GM21360 (cell line): Measurements from ENCODE around the gene OR10T2.
"Not testable (repeated sequence)": the region's sequence is repeated elsewhere in the genome, so short reads cannot be mapped to it uniquely, and the experiment has no call there.

ENCODE experiments used
- ATAC-seq: cut with Tn5 transposase; IDR thresholded peaks from one replicate; pipeline ENCODE4 v1.9.1; 2021; ENCODE audit warnings: mild to moderate bottlenecking, moderate library complexity; ENCODE audit not compliant: unreplicated experiment

Gene OR10T2

DNA sequence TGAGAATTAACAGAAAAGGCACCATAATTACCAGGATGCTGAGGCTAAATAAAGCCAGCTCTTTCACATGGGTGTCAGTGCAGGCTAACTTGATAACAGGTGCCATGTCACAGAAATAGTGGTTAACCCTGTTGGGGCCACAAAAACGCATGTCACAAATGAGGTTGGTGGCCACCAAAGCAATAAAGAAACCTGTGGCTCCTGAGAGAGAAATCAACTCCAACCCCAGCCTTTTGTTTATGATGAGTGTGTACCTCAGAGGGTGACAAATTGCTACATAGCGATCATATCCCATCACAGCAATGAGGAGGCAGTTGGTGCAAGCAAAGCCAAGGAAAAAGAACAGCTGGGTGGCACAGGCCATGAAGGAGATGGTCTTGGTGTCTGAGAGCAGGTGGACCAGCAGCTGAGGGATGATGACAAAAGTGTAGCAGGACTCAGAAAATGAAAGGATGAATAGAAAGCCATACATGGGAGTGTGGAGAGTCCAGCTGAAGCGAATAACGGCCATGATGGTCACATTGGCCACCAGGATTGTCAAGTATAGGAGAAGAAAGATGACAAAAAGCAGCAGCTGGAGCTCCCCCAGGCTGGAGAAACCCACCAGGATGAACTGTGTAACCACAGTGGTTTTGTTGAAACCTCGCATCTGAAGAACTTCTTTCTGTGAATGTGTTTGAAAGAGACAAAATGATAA, at the start of gene OR10T2:
OR10T2 (minus strand) TSS at position 649 of the 697 bp plus-strand sequence; CDS start at position 649, 0 bp downstream.
- ATAC-seq = no peak

DNA sequence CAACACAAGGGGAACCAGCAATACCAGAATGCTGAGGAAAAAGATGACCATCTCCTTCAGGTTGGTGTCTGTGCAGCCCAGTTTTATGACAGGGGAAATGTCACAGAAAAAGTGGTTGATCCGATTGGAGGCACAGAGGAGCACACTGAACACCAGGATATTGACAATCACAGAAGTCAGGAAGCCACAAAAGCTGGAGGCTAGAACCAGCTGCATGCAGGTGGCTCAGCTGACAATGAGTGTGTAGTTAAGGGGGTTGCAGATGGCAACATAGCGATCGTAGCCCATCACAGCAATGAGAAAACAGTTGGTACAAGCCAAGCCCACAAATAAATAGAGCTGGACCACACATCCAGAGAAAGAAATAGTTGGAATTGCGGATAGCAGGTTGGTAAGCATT, 46.1 kb upstream of the OR10T2 start:
- ATAC-seq = no peak

GRCh38 chr1:158434741-158435140, 35.5 kb upstream of the OR10T2 start:
- ATAC-seq = no peak

DNA sequence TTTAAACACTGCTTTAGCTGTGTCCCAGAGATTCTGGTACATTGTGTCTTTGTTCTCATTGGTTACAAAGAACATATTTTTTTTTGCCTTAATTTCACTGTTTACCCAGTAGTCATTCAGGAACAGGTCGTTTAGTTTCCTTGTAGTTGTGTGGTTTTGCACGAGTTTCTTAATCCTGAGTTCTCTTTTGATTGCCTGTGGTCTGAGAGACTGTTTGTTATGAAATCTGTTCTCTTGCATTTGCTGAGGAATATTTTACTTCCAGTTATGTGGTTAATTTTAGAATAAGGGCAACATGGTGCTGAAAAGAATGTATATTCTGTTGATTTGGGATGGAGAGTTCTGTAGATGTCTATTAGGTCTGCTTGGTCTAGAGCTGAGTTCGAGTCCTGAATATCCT, 30.9 kb upstream of the OR10T2 start:
- ATAC-seq = not testable (repeated sequence)

DNA sequence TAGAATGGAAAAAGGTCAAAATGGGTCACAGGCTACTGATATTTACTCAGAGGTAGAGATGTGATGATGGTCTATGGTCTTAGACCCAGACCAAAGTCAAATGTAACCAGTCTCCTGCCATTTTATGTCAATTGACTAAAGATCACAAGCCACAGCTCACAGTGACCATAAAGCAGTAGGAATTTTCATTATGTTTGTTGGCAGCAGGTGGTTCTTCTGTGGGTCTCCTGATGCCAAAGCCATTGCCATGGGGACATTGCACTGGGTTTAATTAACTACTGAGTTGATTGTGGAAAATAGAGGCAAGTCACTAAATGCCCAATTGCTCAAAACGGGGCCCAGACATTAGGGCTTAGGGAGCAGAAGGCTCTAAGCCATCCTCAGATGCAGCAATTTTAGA, 26.9 kb upstream of the OR10T2 start, which contains the start of gene OR10K2:
OR10K2 (minus strand) TSS at position 101 of the 400 bp plus-strand sequence. CDS start 5,371 bp downstream, outside the sequence.
- ATAC-seq = no peak

- no peak for ATAC-seq
Observed at GRCh38 chr1:158425027-158425426, 25.8 kb upstream of the OR10T2 start.

GRCh38 chr1:158422212-158422611, 22.9 kb upstream of the OR10T2 start:
- no peak for ATAC-seq

DNA sequence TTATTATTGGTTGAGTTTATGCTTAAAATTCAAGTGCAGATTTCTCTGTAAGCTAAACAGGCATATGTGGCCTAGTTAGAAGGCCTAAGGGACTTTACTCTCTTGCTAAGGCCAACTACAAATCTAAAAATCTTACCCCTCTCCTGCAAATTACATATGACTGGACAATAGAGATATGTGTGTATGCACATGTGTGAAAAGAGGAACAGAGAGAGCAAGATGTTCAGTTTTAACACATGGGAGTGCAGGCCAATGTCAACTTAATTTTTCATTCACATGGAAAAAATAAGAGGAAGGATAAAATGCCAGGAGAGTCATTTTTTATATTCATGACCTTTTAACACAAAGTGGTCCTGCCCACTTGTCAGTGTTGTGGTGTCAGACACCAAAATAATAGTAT, 18.3 kb upstream of the OR10T2 start:
- no peak for ATAC-seq

DNA sequence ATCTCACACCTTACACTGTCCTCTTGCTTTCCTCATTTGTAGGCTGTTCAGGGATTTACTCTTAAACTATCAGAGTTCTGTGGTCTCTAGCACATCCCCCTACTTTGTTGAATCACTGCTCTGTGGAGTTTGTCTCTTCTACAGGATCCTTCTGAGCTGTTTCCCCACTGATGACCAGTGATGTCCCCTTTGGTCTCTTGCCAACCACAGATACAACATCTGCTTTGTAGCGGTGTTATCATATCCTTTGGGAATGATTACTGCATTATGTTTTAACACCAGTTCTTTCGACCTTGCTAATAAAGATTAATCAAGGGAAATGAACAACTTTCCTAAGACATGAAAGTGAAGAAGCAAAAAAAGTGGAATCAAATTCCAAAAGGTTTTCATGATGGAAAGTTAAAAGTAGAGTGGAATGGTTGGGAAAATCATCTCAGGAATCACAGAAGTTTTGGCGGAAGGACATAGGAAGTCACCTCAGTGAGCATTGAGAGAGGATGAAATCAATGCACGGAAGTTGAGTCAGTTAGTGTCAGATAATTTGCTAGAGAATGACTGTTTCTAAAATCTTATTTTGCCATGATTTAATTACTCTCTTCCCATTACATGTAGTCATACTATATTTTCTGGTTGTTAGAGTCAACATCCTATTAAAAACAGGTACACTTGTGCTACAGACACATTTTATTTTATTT, 15.5 kb upstream of the OR10T2 start:
- ATAC-seq = no peak

DNA sequence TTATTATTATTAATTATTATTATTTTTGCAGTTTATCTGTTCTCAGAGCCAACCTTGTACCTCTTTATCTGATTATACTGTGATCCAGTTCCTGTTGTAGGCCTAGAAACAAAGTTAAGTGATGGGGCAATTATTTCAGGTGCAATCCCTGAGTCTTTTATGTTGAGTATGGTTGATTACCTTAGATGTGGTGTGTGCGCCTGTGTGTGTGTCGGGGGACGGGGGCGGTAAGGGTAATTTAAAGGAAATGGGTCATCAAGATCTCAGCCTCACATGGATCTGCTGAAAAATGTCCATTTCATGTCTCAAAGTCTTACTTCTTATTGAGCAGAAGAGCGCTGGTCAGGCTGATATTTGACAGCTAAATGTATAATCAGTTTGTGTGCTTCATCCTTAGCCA, 7.8 kb upstream of the OR10T2 start:
- ATAC-seq = no peak

- ATAC-seq = no peak
Observed at GRCh38 chr1:158400871-158401270, 1.6 kb upstream of the OR10T2 start.

DNA sequence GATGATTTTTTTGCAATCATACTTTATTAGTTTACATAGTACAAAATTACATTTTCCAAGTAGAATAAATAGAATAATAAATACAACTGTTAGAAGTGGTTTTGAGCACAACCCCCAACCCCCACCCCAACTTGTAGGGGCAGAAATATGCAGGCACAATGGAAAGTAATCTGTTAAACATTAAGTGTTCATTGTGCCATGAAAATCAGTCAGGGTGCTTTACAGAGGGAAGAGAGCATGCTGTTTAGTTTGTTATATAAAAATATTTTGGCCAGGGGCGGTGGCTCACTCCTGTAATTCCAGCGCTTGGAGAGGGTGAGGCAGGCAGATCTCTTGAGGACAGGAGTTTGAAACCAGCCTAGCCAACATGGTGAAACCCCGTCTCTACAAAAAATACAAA, 2.6 kb downstream of the OR10T2 start:
- ATAC-seq = no peak

- no peak for ATAC-seq
Observed at GRCh38 chr1:158393476-158393875, 5.8 kb downstream of the OR10T2 start.

DNA sequence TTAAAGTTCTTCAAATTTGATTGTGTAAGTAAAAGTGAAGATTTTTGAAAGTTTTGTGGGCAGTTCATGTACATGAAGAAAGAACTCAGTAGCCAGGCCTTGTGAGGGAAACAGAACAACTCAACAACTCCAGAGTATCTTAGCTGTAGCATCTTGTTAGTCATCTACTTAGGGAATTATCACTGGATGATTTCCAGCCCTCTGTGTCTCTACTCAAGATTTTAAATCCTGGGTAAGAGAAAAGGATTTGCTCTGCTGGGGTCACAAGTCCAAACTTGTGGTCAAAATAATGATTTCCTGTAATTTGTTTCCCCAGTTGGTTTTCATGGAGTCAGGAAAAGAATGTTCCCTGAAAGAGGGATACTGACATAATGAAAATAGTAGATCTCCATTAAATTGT, 8.2 kb downstream of the OR10T2 start:
- ATAC-seq = no peak

- no peak for ATAC-seq
Observed at GRCh38 chr1:158390331-158390730, 8.9 kb downstream of the OR10T2 start.

DNA sequence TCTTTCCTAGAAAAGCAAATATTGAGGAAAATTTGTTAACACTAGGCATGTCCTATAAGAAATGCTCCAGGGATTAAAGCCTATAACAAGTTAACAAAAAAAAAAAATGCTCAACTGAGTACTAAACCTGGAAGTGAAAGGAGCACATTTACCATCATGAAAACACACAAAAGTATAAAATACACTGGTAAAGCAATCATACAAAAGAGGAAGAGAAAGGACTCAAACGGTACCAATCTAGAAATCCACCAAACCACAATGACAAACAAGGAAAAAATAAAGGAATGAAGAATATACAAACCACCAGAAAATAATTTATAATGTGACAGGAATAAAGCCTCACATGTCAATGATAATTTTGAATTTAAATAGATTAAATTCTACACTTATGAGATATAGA, 24.4 kb downstream of the OR10T2 start:
- no peak for ATAC-seq

DNA sequence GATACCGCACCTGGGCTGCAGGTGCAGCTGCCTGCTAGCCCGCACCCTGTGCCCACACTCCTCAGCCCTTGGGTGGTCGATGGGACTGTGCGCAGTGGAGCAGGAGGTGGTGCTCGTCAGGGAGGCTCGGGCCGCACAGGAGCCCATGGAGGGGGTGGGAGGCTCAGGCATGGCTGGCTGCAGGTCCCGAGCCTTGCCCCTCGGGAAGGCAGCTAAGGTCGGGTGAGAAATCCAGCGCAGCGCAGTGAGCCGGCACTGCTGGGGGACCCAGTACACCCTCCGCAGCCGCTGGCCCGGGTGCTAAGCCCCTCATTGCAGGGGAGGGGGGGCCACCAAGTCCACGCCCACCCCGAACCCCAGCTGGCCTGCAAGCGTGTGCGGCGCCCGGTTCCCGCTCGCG, 25.2 kb downstream of the OR10T2 start:
- not testable (repeated sequence) for ATAC-seq

- peak; percentile 96 for ATAC-seq
Observed at GRCh38 chr1:158371188-158371953, 27.9 kb downstream of the OR10T2 start.

- no peak for ATAC-seq
Observed at GRCh38 chr1:158366783-158367182, 32.5 kb downstream of the OR10T2 start.

DNA sequence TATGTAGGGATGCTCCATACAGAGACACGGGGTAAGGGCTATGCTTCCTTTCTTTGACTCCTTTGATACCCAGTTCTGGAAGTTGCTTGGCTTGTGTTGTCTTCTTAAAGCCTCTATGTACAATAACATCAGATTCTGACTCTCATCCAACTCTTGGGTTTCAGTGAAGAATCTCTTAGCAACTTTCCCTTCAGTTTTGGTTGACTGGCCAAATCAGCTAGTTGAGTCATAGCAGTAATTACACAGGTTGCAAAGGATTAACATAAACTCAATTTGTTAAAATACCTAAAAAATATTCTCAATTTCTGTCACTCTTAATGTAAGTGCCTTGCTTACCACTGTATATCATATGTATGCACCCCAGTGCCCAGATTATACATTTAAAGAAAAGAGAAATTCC, 36.3 kb downstream of the OR10T2 start:
- no peak for ATAC-seq

DNA sequence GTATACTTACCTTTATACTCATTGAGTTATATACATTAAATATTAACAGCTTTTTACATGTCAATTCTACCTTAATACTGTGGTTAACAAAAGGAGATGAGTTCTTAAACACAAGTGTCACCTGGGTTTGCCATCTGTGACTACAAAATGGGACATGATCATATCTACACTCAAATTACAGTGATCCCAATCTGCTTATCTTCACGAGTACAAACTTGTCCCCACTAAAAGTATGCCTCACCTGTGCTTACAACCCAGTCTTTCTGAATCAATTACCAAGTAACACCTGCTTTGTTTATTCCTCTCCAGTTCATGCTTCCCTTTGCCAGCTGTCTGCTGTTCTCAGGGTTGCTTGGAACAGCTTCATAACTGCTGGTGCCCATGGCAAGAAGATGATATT, 36.8 kb downstream of the OR10T2 start:
- no peak for ATAC-seq

DNA sequence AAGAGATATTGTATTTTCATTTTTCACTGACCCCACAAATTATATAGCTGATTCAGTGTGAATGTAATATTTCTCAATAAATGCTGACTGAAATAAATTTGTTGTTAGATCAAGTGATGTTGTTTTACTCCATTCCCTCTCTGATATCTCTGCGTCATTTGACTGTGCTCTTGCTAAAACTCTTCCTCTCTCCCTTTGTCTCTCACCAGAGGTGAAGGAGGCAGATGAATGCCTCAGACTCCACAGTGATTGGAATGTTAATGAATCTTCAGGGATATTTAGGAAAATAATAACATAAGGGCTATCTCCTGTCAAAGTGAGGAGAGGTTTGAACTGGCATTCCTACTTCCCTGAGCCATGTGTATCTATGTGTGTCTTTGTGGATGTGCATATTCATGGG, 41.8 kb downstream of the OR10T2 start:
- no peak for ATAC-seq
